Stimulated activated CD8-positive, alpha-beta memory T cell treated with anti-CD3 and anti-CD28 coated beads, Interleukin-4, amount 100 ng/mL, for 48 hours (primary cell): ENCODE measurements around the gene KCTD17.

ENCODE experiments used
- DNase-seq: peaks from one replicate; pipeline ENCODE4 v3.0.0-alpha.2; 2020

KCTD17 gene

DNA sequence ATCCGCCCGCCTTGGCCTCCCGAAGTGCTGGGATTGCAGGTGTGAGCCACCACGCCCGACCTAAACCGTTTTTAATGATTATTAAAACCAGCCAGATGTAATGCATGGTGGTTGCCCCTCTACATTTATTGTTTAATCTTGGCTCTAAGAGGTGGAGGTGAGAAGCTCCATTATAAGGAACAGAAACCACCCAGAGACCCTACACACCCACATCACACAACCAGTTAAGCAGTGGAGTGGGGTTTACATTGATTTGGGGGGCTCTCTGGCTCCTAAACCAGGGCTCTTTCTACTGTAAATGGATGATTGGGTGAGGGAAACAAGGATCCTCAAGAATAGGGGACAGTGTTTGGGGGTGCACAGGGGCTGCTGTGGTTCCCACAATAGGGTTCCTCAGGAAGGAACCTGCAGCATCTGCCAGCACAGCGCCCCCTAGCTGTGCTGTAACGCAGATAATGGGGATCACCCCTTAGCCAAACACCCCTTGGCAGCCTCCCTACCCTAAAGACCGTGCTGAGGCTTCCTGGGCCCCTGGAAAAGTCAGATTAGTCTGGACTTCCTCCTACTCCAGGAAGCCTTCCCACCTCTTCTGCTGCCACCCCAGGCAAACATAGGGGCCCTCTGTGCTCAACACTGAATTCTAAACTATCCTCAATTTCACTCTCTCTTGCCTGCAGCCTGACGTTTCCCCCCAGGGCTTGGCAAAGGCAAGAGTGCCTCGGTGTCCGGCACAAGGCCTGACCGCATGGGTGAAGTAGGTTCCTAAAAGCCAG, 29.6 kb upstream of the KCTD17 start:
- peak; percentile 77 for DNase-seq

DNA sequence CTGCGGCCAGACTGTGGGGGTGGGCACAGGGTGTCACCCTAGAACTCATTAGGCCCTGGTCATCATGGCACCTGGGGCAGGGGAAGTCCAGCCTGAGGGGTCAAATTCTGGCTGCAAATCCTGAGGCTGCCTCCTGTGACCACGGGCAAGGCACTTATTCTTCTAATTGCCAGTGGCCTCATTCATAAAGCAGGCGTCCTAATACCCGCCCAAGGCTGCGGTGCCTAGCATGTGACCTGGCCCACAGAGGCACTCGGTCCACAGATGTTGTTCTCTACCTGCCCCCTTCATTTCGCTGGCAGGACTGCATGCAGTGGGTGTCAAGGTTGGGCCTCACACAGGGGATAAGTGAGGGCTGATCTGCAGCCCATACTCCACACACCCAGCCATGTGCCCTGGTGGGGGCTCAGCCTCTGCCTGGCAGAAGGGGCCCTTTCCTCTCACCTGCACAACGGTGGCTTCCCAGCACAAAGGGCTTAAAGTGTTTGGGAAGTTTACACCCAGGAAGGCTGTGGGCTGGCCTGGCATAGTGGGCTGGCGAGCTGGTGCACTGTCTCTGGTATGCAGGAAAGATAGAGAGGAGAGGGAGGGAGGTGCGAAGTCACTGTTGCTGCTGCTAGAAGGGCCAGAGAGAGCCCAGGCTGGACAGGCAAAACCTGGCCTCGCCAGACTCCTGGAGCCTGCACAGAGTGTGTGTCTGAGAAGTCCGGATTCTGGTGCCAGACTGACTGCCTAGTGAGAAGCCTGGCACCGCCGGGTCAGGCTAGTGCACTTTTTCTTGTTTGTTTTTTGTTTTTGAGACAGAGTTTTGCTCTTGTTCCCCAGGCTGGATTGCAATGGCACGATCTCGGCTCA, 28.8 kb upstream of the KCTD17 start:
- no peak for DNase-seq

DNA sequence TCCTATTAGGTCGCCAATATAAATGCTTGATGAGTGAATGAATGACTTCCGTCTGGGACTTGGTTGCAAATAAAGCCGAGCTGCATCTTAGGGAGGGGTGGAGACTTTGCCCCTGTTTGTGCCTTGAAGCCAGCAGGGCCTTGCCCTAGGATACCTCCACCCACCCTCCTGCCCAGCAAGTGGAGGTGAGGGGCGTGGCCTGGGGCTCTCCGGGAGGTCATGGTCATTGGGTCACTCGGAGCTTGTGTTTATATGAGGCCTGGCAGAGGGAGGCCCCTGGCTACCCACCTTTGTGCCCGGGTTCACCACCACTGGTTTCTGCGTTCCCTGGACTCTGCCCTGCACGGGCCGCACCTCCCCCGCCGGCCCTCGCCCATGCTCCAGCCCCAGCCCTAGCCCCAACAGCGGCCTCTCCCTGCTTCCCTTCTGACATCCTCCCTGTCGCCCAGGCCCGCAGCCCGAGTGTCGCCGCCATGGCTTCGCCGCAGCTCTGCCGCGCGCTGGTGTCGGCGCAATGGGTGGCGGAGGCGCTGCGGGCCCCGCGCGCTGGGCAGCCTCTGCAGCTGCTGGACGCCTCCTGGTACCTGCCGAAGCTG, 27.7 kb upstream of the KCTD17 start:
- DNase-seq, result no peak

DNA sequence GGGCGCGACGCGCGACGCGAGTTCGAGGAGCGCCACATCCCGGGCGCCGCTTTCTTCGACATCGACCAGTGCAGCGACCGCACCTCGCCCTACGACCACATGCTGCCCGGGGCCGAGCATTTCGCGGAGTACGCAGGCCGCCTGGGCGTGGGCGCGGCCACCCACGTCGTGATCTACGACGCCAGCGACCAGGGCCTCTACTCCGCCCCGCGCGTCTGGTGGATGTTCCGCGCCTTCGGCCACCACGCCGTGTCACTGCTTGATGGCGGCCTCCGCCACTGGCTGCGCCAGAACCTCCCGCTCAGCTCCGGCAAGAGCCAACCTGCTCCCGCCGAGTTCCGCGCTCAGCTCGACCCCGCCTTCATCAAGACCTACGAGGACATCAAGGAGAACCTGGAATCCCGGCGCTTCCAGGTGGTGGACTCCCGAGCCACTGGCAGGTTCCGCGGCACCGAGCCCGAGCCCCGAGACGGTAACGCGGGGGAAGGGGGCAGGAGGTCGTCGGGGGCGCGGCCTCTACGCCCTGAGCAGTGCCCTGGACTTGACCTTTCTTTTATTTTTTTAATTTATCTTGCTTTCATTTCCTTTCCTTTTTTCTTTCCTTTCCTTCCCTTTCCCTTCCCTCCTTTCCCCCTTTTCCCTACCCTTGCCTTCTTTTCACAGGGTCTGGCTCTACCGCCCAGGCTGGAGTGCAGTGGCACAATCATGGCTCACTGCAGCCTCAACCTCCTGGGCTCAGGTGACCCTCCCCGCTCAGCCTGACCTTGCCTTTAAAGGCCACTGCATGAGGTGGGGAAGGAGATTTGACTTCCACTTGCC, 27.0 kb upstream of the KCTD17 start:
- DNase-seq, result no peak

DNA sequence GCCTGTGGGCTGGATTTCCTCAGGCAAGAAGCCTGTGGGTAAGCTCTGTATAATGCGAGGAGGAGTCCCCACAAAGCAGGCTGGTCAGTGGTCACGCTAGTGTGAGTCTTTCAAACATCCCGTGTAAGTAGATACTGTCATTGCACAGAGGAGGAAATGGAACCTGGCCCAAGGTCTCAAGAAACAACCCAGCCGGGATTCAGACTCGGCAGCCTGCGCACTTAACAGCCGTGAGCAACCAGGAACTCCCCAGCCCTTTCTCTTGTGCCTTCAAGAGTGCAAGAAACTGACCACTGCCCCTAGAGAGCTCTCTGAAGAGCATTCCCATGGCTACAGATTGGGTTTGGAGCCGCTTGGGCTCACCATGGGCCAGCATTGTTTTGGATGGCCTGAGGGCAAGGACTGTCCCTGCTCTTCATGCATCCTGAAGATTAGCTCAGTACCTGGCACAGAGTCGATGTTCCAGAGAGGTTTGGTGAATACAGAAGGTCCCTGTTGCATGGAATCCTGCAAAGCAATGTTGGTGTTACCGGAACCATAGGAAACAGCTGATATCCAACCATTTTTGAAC, 26.0 kb upstream of the KCTD17 start:
- no peak for DNase-seq

DNA sequence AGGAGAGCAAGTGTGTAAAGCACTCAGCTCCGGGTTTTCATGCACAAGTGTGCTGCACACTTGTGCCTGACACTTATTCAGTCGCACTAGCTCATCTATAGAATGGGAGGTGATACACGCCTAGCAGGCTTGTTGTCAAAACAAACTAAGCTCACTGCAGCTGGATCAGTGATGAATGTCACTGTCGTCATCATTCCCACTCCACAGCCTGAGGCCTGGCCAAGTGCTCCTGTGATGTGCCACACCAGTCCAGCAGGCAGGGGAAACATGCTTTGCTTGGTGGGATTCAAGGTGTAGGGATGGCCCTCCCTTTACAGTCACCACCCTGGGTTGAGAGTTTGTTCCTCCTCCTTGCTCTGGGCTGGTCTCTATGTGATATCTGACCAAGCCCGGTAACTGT, 25.2 kb upstream of the KCTD17 start:
- DNase-seq, result no peak

DNA sequence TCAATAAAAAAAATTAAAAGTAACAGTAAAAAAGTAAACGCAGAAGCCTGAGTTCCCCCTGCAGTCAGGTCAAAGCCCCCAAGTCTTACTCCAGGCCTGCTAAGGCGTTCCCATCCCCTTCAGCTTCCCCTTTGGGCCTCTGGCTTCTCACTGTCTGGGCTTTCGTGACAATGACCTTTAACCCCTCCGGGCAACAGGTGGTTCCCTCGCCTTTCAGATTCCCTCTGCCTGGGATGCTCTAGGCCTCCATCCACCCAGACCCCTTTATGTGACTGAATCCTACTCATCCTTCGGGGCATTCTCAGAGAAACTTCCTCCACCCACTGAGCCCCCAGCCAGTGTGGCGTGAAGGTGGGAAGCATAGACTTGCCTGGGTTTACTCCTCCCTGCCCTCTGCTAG, 24.0 kb upstream of the KCTD17 start:
- DNase-seq, result no peak

DNA sequence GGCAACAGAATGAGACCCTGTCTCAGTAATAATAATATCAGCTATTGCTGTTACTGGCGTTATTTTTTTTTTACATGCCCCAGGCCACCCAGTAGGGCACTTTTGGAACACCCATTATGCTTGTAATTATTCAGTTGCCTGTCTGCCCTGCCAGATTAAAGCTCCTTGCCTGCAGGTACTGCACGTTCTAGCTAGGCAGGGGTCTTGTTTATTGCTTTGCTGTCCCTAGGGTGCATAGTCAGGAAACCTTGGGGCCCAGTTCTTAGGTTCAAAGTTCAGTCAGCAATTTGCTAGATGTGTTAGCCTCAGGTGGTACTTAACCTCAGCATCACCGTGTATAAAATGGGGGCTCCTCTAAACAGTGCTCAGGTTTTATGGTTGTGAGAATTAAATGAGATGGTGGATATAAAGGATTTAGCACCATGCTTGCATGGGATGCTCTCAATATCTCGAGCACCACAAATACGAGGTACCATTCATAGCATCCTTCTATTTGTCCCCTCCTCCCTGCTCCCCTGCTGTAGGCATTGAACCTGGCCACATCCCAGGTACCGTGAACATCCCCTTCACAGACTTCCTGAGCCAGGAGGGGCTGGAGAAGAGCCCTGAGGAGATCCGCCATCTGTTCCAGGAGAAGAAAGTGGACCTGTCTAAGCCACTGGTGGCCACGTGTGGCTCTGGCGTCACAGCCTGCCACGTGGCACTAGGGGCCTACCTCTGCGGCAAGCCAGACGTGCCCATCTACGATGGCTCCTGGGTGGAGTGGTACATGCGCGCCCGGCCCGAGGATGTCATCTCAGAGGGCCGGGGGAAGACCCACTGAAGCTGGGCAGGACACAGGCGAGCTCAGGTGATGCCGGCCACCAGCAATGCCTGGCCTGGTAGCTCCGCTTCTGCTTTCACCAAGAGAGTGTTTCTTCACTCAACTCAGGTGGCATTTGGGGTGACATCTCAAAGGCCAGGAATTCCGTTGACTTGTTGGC, 22.6 kb upstream of the KCTD17 start:
- DNase-seq, result no peak

DNA sequence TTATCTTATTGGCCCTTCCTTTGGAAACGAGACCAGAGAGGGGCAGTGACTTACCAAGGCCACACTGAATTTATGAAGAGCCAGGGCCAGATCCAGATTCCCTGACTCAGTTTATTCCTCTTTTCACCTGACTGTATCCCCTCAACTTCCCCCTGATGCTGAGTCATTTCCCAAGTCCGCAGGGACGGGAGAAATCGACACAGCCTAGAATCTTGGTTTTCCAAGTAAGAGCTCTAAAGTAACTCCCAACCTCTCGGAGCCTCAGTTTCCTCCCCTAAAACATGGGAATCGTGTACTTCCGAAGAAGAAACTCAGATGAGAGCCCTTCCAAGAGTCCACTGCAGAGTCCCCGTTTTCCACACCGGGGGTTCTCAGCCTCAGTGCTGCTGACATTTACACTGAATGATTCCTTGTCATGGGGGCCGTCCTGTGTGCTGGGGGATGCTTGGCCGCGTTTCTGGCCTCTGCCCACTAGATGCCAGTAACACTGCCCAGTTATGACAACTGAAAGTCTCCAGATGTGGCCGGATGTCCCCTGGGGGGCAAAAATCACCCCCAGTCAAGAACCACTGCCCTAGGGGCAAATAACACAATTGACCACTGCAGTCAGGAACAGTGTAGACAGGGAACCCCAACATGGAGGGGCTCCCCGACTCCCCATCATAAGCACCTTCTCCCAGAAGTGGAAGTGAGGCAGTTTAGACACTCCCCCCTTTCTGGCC, 20.8 kb upstream of the KCTD17 start:
- DNase-seq, result no peak

DNA sequence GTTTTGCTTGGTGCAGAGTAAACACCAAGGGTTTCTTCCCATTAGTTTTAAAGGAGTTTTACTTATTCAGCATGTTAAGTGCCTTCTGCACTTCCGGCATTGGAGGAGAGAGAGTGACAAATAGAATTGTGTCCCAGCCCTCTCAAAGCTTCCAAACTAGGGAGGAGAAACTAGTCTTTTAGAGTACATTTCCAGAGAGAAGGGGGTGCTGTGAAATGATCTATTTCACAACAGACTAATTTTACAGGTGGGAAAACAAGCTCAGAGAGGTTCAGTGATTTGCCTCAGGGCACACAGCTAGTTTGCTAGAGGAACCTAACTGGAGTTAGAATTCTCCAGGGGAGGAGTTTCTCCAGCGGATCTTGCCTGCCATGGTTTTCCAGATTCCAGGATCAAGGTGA, 19.4 kb upstream of the KCTD17 start:
- no peak for DNase-seq

DNA sequence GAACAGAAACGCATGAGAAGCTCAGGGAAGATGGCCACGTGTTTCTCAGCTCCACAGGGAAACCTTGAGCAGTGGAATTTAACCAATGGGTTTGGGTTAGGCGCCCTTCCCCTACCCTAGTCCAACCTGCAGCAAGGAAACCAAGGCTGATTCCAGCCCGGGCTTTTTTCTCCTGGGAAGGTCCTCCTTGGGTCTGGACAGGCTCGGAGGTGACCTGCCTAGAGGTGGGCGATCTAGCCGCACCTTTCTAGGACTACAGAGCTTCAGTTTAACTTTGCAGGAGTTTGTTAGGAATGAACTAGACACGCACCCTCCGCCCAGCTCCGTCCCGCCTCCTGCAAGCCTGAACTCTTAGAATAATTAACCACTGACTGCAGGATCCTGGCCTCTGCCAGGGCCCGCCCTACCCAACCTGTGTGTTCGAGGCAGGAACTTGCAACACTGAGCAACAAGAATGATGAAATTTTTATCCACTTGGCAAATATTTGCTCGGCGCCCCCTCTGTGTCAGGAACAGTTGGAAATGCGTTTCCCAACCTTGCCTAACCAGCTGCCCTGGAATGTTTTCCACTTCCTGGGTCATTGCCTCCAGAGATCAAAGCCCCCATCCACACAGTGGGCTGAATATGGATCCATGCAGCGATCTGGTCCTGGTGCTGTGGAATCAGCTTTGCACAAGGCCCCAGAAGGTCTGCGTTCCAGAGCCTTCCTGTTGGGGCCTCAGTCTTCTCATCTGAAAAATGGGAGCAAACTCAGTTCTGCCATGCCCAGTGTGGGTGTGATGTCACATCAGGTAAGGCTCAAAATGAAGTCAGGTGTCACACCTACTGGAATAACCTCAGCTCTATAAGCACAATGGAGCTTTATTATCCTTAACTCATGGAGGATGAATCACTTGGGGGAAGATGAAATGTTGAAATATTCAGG, 18.7 kb upstream of the KCTD17 start:
- no peak for DNase-seq

DNA sequence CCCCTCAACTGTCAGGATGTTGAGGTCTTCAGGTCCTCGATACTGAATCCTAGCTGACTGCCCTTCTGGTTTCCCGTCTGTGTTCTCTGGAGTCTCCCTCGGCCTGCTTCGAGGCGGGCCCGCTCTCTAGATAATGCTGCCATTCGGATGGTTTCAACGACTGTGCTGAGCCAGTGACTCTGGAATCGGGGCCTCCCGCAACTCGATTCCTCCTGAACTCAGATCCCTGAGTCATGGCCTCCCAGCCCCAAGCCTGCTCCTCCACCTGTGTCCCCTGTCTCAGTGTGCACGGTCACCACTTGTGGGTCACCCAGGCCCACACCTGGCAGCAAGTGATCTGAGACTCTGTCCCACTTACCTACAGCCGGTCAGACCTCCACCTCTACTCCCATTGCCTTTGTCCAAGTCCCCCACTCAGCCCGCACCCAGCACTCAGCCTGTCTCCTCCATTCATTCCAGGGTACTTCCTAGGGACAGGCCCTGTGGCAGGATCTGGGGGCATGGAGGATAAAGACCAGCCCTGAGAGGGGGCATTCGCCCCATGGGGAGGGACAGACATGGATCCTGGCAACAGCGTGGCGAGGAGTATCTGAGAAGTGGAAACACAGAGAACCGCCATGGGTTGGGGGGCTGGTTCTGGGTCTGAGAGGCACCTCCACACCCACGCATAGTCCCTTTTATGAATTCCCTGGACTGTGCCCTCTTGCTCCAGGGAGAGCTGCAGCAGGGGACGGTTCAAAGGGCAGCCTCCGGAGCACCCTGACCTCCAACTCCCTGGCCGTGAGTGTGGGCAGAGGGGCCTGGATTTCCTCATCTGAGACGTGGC, 17.7 kb upstream of the KCTD17 start:
- DNase-seq, result no peak

DNA sequence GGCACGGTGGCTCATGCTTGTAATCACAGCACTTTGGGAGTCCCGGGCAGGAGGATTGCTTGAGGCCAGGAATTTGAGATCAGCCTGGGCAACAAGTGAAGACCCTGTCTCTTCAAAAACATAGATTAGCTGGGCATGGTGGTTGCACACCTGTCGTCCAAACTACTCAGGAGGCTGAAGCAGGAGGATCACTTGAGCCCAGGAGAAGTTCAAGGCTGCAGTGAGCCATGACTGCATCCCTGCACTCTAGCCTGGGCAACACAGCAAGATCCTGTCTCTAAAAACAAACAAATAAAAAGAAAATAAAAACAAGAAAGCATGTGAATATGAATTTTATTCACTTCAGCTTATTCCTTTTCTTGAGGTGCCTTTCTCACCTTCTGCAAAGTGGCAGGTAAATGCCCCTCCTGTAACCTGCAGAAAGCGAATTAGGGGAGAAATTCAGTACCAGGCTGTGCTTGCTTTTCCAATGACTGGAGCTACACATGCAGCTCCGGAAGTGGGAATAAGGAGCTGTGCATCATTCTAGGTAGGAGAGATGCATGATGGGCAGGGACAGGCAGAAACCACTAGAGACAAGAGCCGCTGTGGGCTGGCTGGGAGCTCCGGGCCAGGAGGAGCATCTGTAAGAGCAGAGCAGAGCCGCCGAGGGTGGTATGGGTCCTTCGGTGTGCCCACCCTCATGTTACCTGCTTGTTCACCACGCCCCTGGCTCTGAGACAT, 14.7 kb upstream of the KCTD17 start:
- DNase-seq, result no peak

DNA sequence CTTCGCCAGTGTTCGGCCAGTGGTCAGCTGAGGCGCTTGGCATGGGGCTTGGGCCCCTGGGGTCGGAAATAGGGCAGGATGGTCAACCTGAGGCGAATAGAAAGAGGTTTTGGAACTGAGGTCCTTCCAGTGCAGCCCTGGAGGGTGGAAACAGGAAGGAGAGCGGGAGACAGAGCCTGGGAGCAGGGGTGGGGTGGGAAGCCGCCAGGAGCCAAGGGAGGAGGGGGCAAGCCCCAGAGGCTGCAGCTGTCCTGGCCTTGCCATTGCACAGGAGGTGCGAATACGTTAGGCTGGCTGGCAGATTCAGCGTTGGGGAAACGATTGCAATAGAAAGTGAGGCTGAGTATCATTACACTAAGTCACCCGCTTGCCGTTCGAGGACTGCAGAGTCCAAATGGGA, 13.9 kb upstream of the KCTD17 start:
- no peak for DNase-seq

DNA sequence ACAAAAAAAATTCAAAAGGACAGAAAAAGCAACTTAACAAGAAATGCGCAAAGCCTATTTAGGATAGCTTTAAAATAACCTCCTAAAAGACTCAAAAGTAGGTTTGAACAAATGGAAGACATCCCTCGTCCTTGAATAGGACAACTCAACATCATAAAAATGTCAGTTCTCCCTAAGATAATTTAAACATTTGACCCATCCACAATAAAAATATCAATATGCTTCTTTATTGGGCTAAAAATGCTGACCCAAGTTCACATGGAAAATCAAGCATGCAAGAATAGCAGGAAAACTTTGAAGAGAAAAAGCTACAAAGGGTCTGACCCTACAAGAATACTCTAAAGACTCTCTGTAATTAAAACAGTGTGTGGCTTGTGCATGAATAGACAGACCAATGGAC, 12.1 kb upstream of the KCTD17 start:
- DNase-seq, result no peak

DNA sequence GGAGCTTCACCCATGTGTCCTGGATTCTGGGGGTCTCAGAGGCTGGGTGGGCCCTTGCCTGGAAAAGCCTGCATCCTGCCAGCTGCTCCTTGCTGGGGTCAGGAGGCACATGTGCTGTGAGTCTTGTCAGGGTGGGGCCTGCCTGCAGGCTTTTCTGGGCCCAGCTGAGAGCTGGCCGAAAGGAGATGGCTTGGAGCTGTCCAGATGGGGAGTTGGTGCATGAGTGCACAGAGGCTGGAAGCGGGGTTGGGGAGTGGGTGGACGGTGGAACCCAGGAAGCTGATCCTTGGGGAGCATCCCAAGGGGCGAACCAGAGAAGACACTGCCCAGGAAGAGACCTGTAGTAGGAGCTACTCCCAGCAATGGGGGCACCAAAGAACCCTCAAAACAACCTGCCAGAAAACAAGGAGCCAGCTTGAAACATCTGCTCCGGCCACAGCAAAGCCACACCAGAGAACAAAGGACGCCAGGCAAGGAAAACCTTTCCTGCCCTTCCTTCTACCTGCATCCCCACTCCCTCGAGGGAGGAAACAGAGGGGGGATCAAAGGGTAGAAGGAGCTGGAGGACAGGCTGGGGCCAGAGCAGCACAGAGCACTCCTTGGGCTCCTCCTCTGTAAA, 8.2 kb upstream of the KCTD17 start:
- no peak for DNase-seq

DNA sequence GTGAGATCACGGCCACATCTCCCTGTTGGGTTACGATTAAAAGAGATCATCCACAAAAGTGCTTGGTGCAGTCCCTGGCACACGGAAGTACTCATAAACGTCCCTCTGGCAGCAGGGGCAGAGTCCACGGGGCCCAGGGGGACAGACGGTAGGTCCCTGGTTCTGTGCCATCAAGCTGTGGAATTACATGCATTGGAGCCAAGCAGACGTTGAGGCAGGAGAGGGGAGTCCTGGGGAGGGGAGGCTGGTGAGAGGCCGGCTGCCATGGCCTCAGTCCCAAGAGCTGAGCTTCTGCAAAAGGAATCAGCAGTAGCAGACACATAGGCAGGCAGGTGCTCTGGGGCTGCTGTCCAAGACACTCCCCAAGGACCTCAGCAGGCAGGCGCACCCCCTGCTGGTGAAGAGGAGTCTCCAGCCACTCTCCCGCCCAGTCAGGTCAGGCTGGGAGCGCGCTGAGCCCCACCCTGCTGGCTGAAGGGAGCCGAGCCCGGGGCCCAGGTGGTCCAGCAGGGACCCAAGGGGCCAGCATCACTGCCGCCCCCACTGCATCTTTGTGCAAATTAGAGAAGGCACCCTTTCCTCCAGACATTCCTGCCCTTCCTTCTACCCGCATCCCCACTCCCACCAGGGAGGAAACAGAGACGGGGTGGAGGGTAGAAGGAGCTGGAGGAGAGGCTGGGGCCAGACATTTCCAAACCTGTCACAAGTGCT, 7.6 kb upstream of the KCTD17 start:
- DNase-seq, result peak; percentile 76
